Measurements from ENCODE around the gene KIAA1191.

DNA sequence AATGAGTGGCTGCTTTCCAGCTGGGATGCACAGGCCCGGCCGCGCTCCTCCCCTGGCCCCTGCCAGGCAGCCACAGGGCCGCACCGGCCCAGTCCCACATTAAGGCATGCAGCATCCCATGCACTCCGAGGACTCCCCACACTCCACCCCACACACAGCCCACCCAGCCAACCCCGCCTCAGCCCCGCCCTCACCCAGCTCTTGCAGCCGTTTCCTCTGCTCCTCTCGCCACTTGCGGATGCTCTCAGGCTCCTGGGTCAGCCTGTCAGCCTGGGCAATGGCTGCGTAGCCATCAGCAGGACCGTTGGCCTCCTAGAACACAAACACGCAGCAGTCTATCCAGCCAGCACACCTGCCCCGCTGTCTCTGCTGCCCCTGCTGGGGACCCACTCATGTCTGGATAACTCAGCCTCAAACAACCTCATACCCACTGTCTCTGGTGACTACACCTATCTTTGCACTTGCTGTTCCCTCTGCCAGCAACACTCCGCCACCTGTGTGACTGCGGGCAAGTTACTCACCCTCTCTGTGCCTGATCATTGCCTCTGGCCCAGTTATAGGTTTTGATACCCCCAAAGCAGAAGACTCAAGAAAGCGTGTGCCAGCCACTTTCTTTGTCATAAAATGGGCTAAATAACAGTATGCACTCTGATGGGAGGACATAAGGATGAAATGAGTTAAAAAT lies 36.3 kb upstream of the KIAA1191 start:
- no peak for TF ChIP-seq TAF1 (IDR thresholded peaks at IDR 0.05; ENCODE audit: borderline replicate concordance, insufficient read depth, low read length)
- TF ChIP-seq POLR2AphosphoS5 (IDR thresholded peaks at IDR 0.05; ENCODE audit: low read depth, low read length) = no peak

Measured in PFSK-1 (cell line).